ENCODE results near the gene CPXM2.

GRCh38 chr10:123884351-123884906, 7.2 kb downstream of the CPXM2 start:
- TF ChIP-seq REST (IDR thresholded peaks at IDR 0.05; ENCODE audit: insufficient read depth in 1 of 2, low read depth in 2 of 2, low read length in 2 of 2) = no peak
- TF ChIP-seq POLR2AphosphoS5 (IDR thresholded peaks at IDR 0.05; ENCODE audit: low read depth, low read length) = no peak
- TF ChIP-seq TAF1 (IDR thresholded peaks at IDR 0.05; ENCODE audit: borderline replicate concordance, insufficient read depth, low read length) = no peak
